ENCODE data around the gene MEI4.
"Not testable (repeated sequence)": the region's sequence is repeated elsewhere in the genome, so short reads cannot be mapped to it uniquely, and the experiment has no call there.

MEI4 gene

GRCh38 chr6:77652739-77653138, at the start of gene MEI4:
MEI4 (plus strand) TSS chr6:77653039; CDS start chr6:77690672, 37,633 bp downstream.
- no peak for DNase-seq

GRCh38 chr6:77604476-77604875, 48.4 kb upstream of the MEI4 start:
- no peak for DNase-seq

GRCh38 chr6:77607004-77607403, 45.8 kb upstream of the MEI4 start:
- DNase-seq: no peak

GRCh38 chr6:77609106-77609505, 43.7 kb upstream of the MEI4 start:
- DNase-seq: no peak

GRCh38 chr6:77619114-77619513, 33.7 kb upstream of the MEI4 start:
- no peak for DNase-seq

- DNase-seq: no peak
Measured at GRCh38 chr6:77620278-77620882, 32.5 kb upstream of the MEI4 start.

- no peak for DNase-seq
Measured at GRCh38 chr6:77624515-77624914, 28.3 kb upstream of the MEI4 start.

GRCh38 chr6:77626426-77626825, 26.4 kb upstream of the MEI4 start:
- DNase-seq: no peak

- DNase-seq: no peak
Measured at GRCh38 chr6:77630014-77630413, 22.8 kb upstream of the MEI4 start.

GRCh38 chr6:77633471-77633870, 19.4 kb upstream of the MEI4 start:
- DNase-seq: no peak

GRCh38 chr6:77633993-77634715, 18.7 kb upstream of the MEI4 start:
- no peak for DNase-seq

- DNase-seq: no peak
Measured at GRCh38 chr6:77638129-77638830, 14.6 kb upstream of the MEI4 start.

- no peak for DNase-seq
Measured at GRCh38 chr6:77644102-77644705, 8.6 kb upstream of the MEI4 start.

- no peak for DNase-seq
Measured at GRCh38 chr6:77650098-77650663, 2.7 kb upstream of the MEI4 start.

- no peak for DNase-seq
Measured at GRCh38 chr6:77653816-77654215, 977 bp downstream of the MEI4 start.

GRCh38 chr6:77655035-77655434, 2.2 kb downstream of the MEI4 start:
- not testable (repeated sequence) for DNase-seq

GRCh38 chr6:77656999-77657764, 4.3 kb downstream of the MEI4 start:
- no peak for DNase-seq

GRCh38 chr6:77666340-77666739, 13.5 kb downstream of the MEI4 start:
- no peak for DNase-seq

- no peak for DNase-seq
Measured at GRCh38 chr6:77666846-77667245, 14.0 kb downstream of the MEI4 start.

- no peak for DNase-seq
Measured at GRCh38 chr6:77669913-77670312, 17.1 kb downstream of the MEI4 start.

GRCh38 chr6:77674211-77674610, 21.4 kb downstream of the MEI4 start:
- DNase-seq: no peak

- DNase-seq: no peak
Measured at GRCh38 chr6:77678048-77678447, 25.2 kb downstream of the MEI4 start.

- no peak for DNase-seq
Measured at GRCh38 chr6:77683515-77683914, 30.7 kb downstream of the MEI4 start.
